ENCODE measurements around the gene PALLD.

PALLD gene

GRCh38 chr4:168817370-168817769, 320.5 kb downstream of the PALLD start:
- Histone ChIP-seq H3K36me3 (ENCODE audit: control insufficient read depth in 2 of 2, insufficient read depth in 1 of 2, low read length in 2 of 2) (no peaks in the 10 kb centered on the region), H3K27ac (ENCODE audit: extremely low read depth, low read depth, low read length) (no peak overlapping the region), H3K9me3 (ENCODE audit: control insufficient read depth, insufficient read depth, low read depth, low read length) (no peaks in the 10 kb centered on the region), H3K4me3 (ENCODE audit: low read depth, low read length) (no peak overlapping the region), H3K4me1 (ENCODE audit: control insufficient read depth, insufficient read depth, low read length) (peaks cover 11% of the 10 kb centered on the region)
- CTCF ChIA-PET, result interaction anchor here (1.3 kb wide), 1 partner anchor 343 kb away, joined by 4 read pairs; no protein-coding TSS in a partner anchor
- TF ChIP-seq TRIM28 (IDR thresholded peaks at IDR 0.05; ENCODE audit: borderline replicate concordance, low read length), result no peak
- TF ChIP-seq MYNN (tag by site-specific recombination; IDR thresholded peaks at IDR 0.05; ENCODE audit: borderline replicate concordance), result 0 out of 2 replicates have a peak, but pooled peaks have one; percentile 47
- TF ChIP-seq ZNF391 (tag by site-specific recombination; IDR thresholded peaks at IDR 0.05; ENCODE audit: borderline replicate concordance, low read depth), result no peak
- POLR2A ChIA-PET, result interaction anchor here (1.6 kb wide), 1 partner anchor 14 kb away, joined by 18 read pairs; no protein-coding TSS in a partner anchor

- Histone ChIP-seq H3K27ac (ENCODE audit: extremely low read depth, low read depth, low read length) (no peak overlapping the region), H3K9me3 (ENCODE audit: control insufficient read depth, insufficient read depth, low read depth, low read length) (no peaks in the 10 kb centered on the region), H3K4me1 (ENCODE audit: control insufficient read depth, insufficient read depth, low read length) (peaks cover under 1% of the 10 kb centered on the region; the same call in 1 of the 2 replicates), H3K36me3 (ENCODE audit: control insufficient read depth in 2 of 2, insufficient read depth in 1 of 2, low read length in 2 of 2) (no peaks in the 10 kb centered on the region), H3K4me3 (ENCODE audit: low read depth, low read length) (no peak overlapping the region)
- POLR2A ChIA-PET, result no interaction called here
- CTCF ChIA-PET, result interaction anchor here (0.8 kb wide), 1 partner anchor 11 kb away, joined by 4 read pairs; no protein-coding TSS in a partner anchor
- TF ChIP-seq PRDM10 (tag by site-specific recombination; IDR thresholded peaks at IDR 0.05) (no peak), ZBTB49 (tag by site-specific recombination; IDR thresholded peaks at IDR 0.05; ENCODE audit: low read depth) (no peak), TSHZ1 (tag by site-specific recombination; IDR thresholded peaks at IDR 0.05; ENCODE audit: borderline replicate concordance) (no peak), MZF1 (tag by site-specific recombination; IDR thresholded peaks at IDR 0.05; ENCODE audit: borderline replicate concordance) (no peak), ZNF23 (tag by site-specific recombination; IDR thresholded peaks at IDR 0.05; ENCODE audit: borderline replicate concordance) (no peak), ZNF280D (tag by site-specific recombination; IDR thresholded peaks at IDR 0.05) (no peak), TCF7L2 (IDR thresholded peaks at IDR 0.05; ENCODE audit: borderline replicate concordance, low read depth, low read length) (no peak), ZNF558 (tag by site-specific recombination; IDR thresholded peaks at IDR 0.05) (no peak), ZFP37 (tag by site-specific recombination; IDR thresholded peaks at IDR 0.05) (no peak), ZNF530 (tag by site-specific recombination; IDR thresholded peaks at IDR 0.05; ENCODE audit: low read depth) (no peak), ZNF26 (tag by site-specific recombination; IDR thresholded peaks at IDR 0.05) (no peak), ZNF133 (tag by site-specific recombination; IDR thresholded peaks at IDR 0.05) (no peak), ZNF571 (tag by site-specific recombination; IDR thresholded peaks at IDR 0.05) (no peak), ZNF184 (tag by site-specific recombination; IDR thresholded peaks at IDR 0.05) (no peak), ZSCAN4 (tag by site-specific recombination; IDR thresholded peaks at IDR 0.05) (no peak)
These were observed 325.6 kb downstream of the PALLD start for GRCh38 chr4:168822481-168822880.

Data from HEK293 (cell line).